GM23338 (cell line): ENCODE measurements around the gene TRIM15. TPM values are rescaled to one million over a fixed set of nuclear protein-coding genes. Genes with fewer than 3 reads are reported as not detected.
A peak's percentile ranks its signal among the peaks of the same experiment; 100 is the strongest.

ENCODE experiments used
- ATAC-seq: fragments of 200-7000 bp; cut with Tn5 transposase; 3 replicates; pipeline ENCODE4 v1.9.1; 2020
- DNase-seq: peaks from one replicate; pipeline ENCODE4 v3.0.0-alpha.2; 2015; ENCODE audit warnings: low spot score
- H2AFZ ChIP-seq: fragments of 200-600 bp; sonication (generic); 2 replicates; pipeline ENCODE4 v1.8.0; 2016; ENCODE audit warnings: antibody characterized with exemption, mild to moderate bottlenecking, moderate library complexity
- H3F3A ChIP-seq: fragments of 200-600 bp; sonication (generic); replicated peaks from 2 replicates; pipeline ENCODE4 v1.8.0; 2017; ENCODE audit warnings: antibody characterized with exemption, mixed run types, low read depth
- H3K27ac ChIP-seq: fragments of 200-600 bp; sonication (generic); 2 replicates; pipeline ENCODE4 v1.6.1; 2016; ENCODE audit warnings: low read depth
- H3K27me3 ChIP-seq: fragments of 200-600 bp; sonication (generic); 2 replicates; pipeline ENCODE4 v1.8.0; 2016; ENCODE audit warnings: mild to moderate bottlenecking, mixed run types, moderate library complexity; ENCODE audit not compliant: insufficient read depth
- H3K36me3 ChIP-seq: fragments of 200-600 bp; sonication (generic); 2 replicates; pipeline ENCODE4 v1.8.0; 2016; ENCODE audit warnings: mild to moderate bottlenecking; ENCODE audit not compliant: insufficient read depth
- H3K4me1 ChIP-seq: fragments of 200-600 bp; sonication (generic); 2 replicates; pipeline ENCODE4 v1.8.0; 2016; ENCODE audit warnings: mild to moderate bottlenecking, moderate library complexity; ENCODE audit not compliant: insufficient read depth
- H3K4me2 ChIP-seq: fragments of 200-600 bp; sonication (generic); 2 replicates; pipeline ENCODE4 v1.7.1; 2017; ENCODE audit warnings: mixed run types
- H3K4me3 ChIP-seq: fragments of 200-600 bp; sonication (generic); 2 replicates; pipeline ENCODE4 v1.6.1; 2016; ENCODE audit warnings: mixed run types
- H3K79me2 ChIP-seq: fragments of 200-600 bp; sonication (generic); replicated peaks from 2 replicates; pipeline ENCODE4 v1.8.0; 2017; ENCODE audit warnings: mild to moderate bottlenecking; ENCODE audit not compliant: insufficient read depth
- H3K9me2 ChIP-seq: fragments of 200-600 bp; sonication (generic); 2 replicates; pipeline ENCODE4 v1.8.0; 2017; ENCODE audit not compliant: insufficient read depth
- H4K20me1 ChIP-seq: fragments of 200-600 bp; sonication (generic); replicated peaks from 2 replicates; pipeline ENCODE4 v1.8.0; 2017; ENCODE audit warnings: mild to moderate bottlenecking; ENCODE audit not compliant: insufficient read depth
- H3K27ac Mint-ChIP-seq: 2 replicates; pipeline ENCODE4 v1.8.0; 2020; ENCODE audit warnings: inconsistent platforms, mild to moderate bottlenecking, moderate library complexity, mixed read lengths
- H3K27me3 Mint-ChIP-seq: 3 replicates; pipeline ENCODE4 v1.8.0; 2022; ENCODE audit warnings: low read depth, mild to moderate bottlenecking, moderate library complexity, mixed read lengths, inconsistent platforms; ENCODE audit not compliant: insufficient read depth, poor library complexity
- H3K36me3 Mint-ChIP-seq: 3 replicates; pipeline ENCODE4 v1.8.0; 2021; ENCODE audit warnings: low read depth, mild to moderate bottlenecking, inconsistent platforms, moderate library complexity, mixed read lengths
- H3K4me1 Mint-ChIP-seq: 3 replicates; pipeline ENCODE4 v1.8.0; 2020; ENCODE audit warnings: mild to moderate bottlenecking, inconsistent platforms, mixed read lengths
- H3K4me3 Mint-ChIP-seq: 3 replicates; pipeline ENCODE4 v1.8.0; 2021; ENCODE audit warnings: moderate library complexity, mild to moderate bottlenecking, inconsistent platforms, mixed read lengths
- H3K9me3 Mint-ChIP-seq: 3 replicates; pipeline ENCODE4 v1.8.0; 2020; ENCODE audit warnings: moderate library complexity, mild to moderate bottlenecking, inconsistent platforms, mixed read lengths
- CTCF ChIP-seq, 2 experiments: fragments of 200-600 bp in 1 of 2; sonication (generic) in 1 of 2; conservative IDR thresholded peaks; 2 replicates each; pipeline versions ENCODE4 v1.5.1 to v1.6.1; 2016 to 2017; ENCODE audit warnings: antibody characterized with exemption in 2 of 2, low read depth in 2 of 2, mild to moderate bottlenecking in 2 of 2, moderate library complexity in 1 of 2
- EZH2 ChIP-seq: fragments of 200-600 bp; sonication (generic); IDR thresholded peaks from one replicate; pipeline ENCODE4 v1.8.0; 2017; ENCODE audit warnings: antibody characterized with exemption, mild to moderate bottlenecking, low read depth; ENCODE audit not compliant: unreplicated experiment
- EZH2phosphoT487 ChIP-seq: fragments of 200-600 bp; sonication (generic); IDR thresholded peaks from one replicate; pipeline ENCODE4 v1.8.1; 2018; ENCODE audit warnings: antibody characterized with exemption; ENCODE audit not compliant: unreplicated experiment
- REST ChIP-seq: IDR thresholded peaks from one replicate; pipeline ENCODE4 v1.6.1; 2018; ENCODE audit warnings: antibody characterized with exemption; ENCODE audit not compliant: unreplicated experiment
- STAT1 ChIP-seq: IDR thresholded peaks from one replicate; pipeline ENCODE4 v1.6.1; 2016; ENCODE audit warnings: antibody characterized with exemption; ENCODE audit not compliant: unreplicated experiment
- ZNF114 ChIP-seq: fragments of 250-450 bp; sonication (Bioruptor Pico); IDR thresholded peaks from 2 replicates; pipeline ENCODE4 v1.5.0; 2020; ENCODE audit warnings: mild to moderate bottlenecking, moderate library complexity
- polyA plus RNA-seq: library from polyadenylated mRNA; unstranded; fragments of >200 nt; fragmentation: Nextera tagmentation; extraction: Ambion mirVana; gene quantifications from 2 replicates; pipeline ENCODE4 v1.2.1, GENCODE V29; 2016
- total RNA-seq: library from RNA; depleted of rRNA; stranded (reverse); fragments of >200 nt; shearing (Covaris generic); gene quantifications from 2 replicates; pipeline ENCODE4 v1.2.3, GENCODE V29; 2014
- TF ChIP-seq, protein P1 (sequence below): IDR thresholded peaks from 2 replicates; pipeline ENCODE4 v1.6.1; 2016; ENCODE audit warnings: antibody characterized with exemption

Gene TRIM15
- total and polyA plus RNA-seq, 2 experiments from 2014 or later = 0.21 to 1.0 TPM

GRCh38 chr6:30162265-30163089 lies 869 bp upstream of the TRIM15 start:
- Mint-ChIP-seq H3K27ac (no peak overlapping the region), H3K4me3 (no peak overlapping the region), H3K27me3 (peaks cover 4% of the 10 kb centered on the region), H3K4me1 (peaks cover 3% of the 10 kb centered on the region; the same call in 2 of the 3 replicates), H3K36me3 (no peaks in the 10 kb centered on the region), H3K9me3 (no peaks in the 10 kb centered on the region)
- Histone ChIP-seq H3K36me3 (no peaks in the 10 kb centered on the region), H3K4me3 (no peak overlapping the region), H3F3A (no peaks in the 10 kb centered on the region), H3K4me2 (no peak overlapping the region), H2AFZ (no peak overlapping the region; the same call in 1 of the 2 replicates), H4K20me1 (no peaks in the 10 kb centered on the region), H3K9me2 (no peaks in the 10 kb centered on the region), H3K27ac (no peak overlapping the region), H3K27me3 (peaks cover 4% of the 10 kb centered on the region; the same call in 1 of the 2 replicates), H3K79me2 (no peaks in the 10 kb centered on the region), H3K4me1 (no peaks in the 10 kb centered on the region)
- ATAC-seq (no peak), DNase-seq (no peak)
- TF ChIP-seq EZH2phosphoT487 (no peak), ZNF114 (CRISPR knock-in tag) (no peak), EZH2 (no peak), STAT1 (no peak), REST (no peak)
- TF ChIP-seq, protein P1, sequence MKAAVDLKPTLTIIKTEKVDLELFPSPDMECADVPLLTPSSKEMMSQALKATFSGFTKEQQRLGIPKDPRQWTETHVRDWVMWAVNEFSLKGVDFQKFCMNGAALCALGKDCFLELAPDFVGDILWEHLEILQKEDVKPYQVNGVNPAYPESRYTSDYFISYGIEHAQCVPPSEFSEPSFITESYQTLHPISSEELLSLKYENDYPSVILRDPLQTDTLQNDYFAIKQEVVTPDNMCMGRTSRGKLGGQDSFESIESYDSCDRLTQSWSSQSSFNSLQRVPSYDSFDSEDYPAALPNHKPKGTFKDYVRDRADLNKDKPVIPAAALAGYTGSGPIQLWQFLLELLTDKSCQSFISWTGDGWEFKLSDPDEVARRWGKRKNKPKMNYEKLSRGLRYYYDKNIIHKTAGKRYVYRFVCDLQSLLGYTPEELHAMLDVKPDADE = no peak

DNA sequence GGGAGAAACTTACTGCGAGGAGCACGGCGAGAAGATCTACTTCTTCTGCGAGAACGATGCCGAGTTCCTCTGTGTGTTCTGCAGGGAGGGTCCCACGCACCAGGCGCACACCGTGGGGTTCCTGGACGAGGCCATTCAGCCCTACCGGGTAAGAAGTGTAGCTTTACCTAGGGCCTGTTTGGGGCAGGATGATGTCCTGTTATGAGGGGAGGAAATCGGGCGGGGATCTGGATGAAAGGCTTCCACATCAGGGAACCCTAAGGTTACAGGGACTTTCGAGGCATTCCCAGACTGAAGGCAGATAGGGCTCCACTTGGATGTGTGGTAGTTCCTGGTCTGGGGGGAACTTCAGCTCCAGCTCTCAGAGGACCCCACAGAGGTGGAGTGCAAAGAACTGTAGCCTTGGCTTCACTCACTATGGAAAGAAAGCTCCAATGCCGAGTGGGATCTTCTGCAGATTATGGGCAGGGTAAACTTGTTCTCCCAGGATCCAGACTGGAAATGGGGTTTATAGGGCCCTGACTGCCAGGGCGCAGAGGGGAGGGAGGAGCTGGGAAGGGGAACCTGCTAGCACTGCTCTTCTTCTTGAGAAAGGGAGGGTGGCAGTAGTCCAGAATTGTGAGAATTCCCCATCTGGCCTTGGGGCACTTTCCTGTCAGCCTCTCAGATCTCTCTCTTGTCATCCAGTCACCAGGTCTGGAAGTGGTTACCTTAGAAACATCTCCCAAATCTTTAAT lies 740 bp downstream of the TRIM15 start:
- H3K4me1 Mint-ChIP-seq = peaks cover 3% of the 10 kb centered on the region; the same call in 2 of the 3 replicates
- TF ChIP-seq, protein P1 = no peak
- no peak for TF ChIP-seq CTCF (conservative IDR thresholded peaks at IDR 0.05; ENCODE audit: low read depth in 2 of 2)

More for the DNA sequence above, 740 bp downstream of the TRIM15 start:
- no peaks in the 10 kb centered on the region for H3K4me1 ChIP-seq
- no peak overlapping the region for H3K4me2 ChIP-seq
- no peaks in the 10 kb centered on the region for H3K36me3 ChIP-seq
- no peak for ATAC-seq
- no peak for DNase-seq
- no peaks in the 10 kb centered on the region for H3K9me2 ChIP-seq
- H3K9me3 Mint-ChIP-seq = no peaks in the 10 kb centered on the region
- no peak overlapping the region for H3K27ac ChIP-seq
- H3K27me3 ChIP-seq = peaks cover 5% of the 10 kb centered on the region; the same call in 1 of the 2 replicates
- H3K4me3 Mint-ChIP-seq = no peak overlapping the region
- no peak overlapping the region for H3K4me3 ChIP-seq
- H3K27ac Mint-ChIP-seq = no peak overlapping the region
- no peaks in the 10 kb centered on the region for H3F3A ChIP-seq
- H3K27me3 Mint-ChIP-seq = peaks cover 2% of the 10 kb centered on the region
- H3K79me2 ChIP-seq = no peaks in the 10 kb centered on the region
- H2AFZ ChIP-seq = peak overlapping the region; percentile 33
- H3K36me3 Mint-ChIP-seq = no peaks in the 10 kb centered on the region
- H4K20me1 ChIP-seq = no peaks in the 10 kb centered on the region
